WTC11 (cell line): ENCODE results near the gene CERS1. TPM values are rescaled to one million over a fixed set of nuclear protein-coding genes. Genes with fewer than 3 reads are reported as not detected.

Experiments
- ATAC-seq: fragments of 200-7000 bp; cut with Tn5 transposase; 2 replicates; pipeline ENCODE4 v1.10.0; 2021; ENCODE audit warnings: mild to moderate bottlenecking, moderate library complexity
- CTCF ChIA-PET: fragments of 300-600 bp; sonication (Branson Sonifier 250); formaldehyde crosslinking; loops from one replicate; lab custom pipeline; 2021; ENCODE audit warnings: antibody characterized with exemption; lab: Charles Lee
- POLR2A ChIA-PET: fragments of 350-600 bp; sonication (Branson Sonifier 250); formaldehyde crosslinking; loops from one replicate; lab custom pipeline; 2021; ENCODE audit warnings: antibody characterized with exemption; lab: Charles Lee
- DNase-seq: peaks from one replicate; pipeline ENCODE4 v3.0.0; 2021; ENCODE audit warnings: low spot score
- H3K27ac Mint-ChIP-seq: 2 replicates; pipeline ENCODE4 v1.8.0; 2021; ENCODE audit warnings: mixed read lengths
- H3K27me3 Mint-ChIP-seq: 2 replicates; pipeline ENCODE4 v1.8.0; 2021; ENCODE audit warnings: low read depth, mild to moderate bottlenecking, moderate library complexity, mixed read lengths
- H3K36me3 Mint-ChIP-seq: 2 replicates; pipeline ENCODE4 v1.8.0; 2021; ENCODE audit warnings: mixed read lengths
- H3K4me1 Mint-ChIP-seq: 2 replicates; pipeline ENCODE4 v1.8.0; 2022; ENCODE audit warnings: mixed read lengths
- H3K4me3 Mint-ChIP-seq: 2 replicates; pipeline ENCODE4 v1.8.0; 2021; ENCODE audit warnings: mild to moderate bottlenecking, moderate library complexity, mixed read lengths
- H3K9me3 Mint-ChIP-seq: 2 replicates; pipeline ENCODE4 v1.8.0; 2021; ENCODE audit warnings: mixed read lengths
- AR ChIP-seq: fragments of 250-450 bp; sonication (Bioruptor Pico); IDR thresholded peaks from 2 replicates; pipeline ENCODE4 v1.9.0; 2021; ENCODE audit warnings: mild to moderate bottlenecking
- ARID4B ChIP-seq: sonication (generic); formaldehyde crosslinking; IDR thresholded peaks from 2 replicates; pipeline ENCODE4 v1.8.0; 2023; ENCODE audit warnings: missing genetic modification reagents, mild to moderate bottlenecking, borderline replicate concordance
- ATF3 ChIP-seq: sonication (generic); formaldehyde crosslinking; conservative IDR thresholded peaks from 2 replicates; pipeline ENCODE4 v1.8.1; 2022; ENCODE audit warnings: mild to moderate bottlenecking, missing genetic modification reagents
- ATF6 ChIP-seq: sonication (generic); formaldehyde crosslinking; IDR thresholded peaks from 2 replicates; pipeline ENCODE4 v1.8.1; 2023; ENCODE audit warnings: mild to moderate bottlenecking, missing genetic modification reagents
- CREM ChIP-seq: sonication (generic); formaldehyde crosslinking; IDR thresholded peaks from 2 replicates; pipeline ENCODE4 v1.8.1; 2022; ENCODE audit warnings: mild to moderate bottlenecking, missing genetic modification reagents, moderate library complexity
- E2F5 ChIP-seq: sonication (generic); formaldehyde crosslinking; IDR thresholded peaks from 2 replicates; pipeline ENCODE4 v1.8.1; 2022; ENCODE audit warnings: mild to moderate bottlenecking, moderate library complexity, missing genetic modification reagents
- ELF4 ChIP-seq: sonication (generic); formaldehyde crosslinking; IDR thresholded peaks from 2 replicates; pipeline ENCODE4 v1.8.1; 2022; ENCODE audit warnings: low read depth, mild to moderate bottlenecking, moderate library complexity, missing genetic modification reagents
- EMX1 ChIP-seq: fragments of 250-450 bp; sonication (Bioruptor Pico); IDR thresholded peaks from 2 replicates; pipeline ENCODE4 v1.8.0; 2021; ENCODE audit warnings: mild to moderate bottlenecking
- FOXJ3 ChIP-seq: sonication (generic); formaldehyde crosslinking; IDR thresholded peaks from 2 replicates; pipeline ENCODE4 v1.9.0; 2021; ENCODE audit warnings: missing genetic modification reagents, mild to moderate bottlenecking, borderline replicate concordance
- FOXK1 ChIP-seq: sonication (generic); formaldehyde crosslinking; IDR thresholded peaks from 2 replicates; pipeline ENCODE4 v1.8.0; 2022; ENCODE audit warnings: mild to moderate bottlenecking, moderate library complexity, missing genetic modification reagents
- FOXP1 ChIP-seq: sonication (generic); formaldehyde crosslinking; IDR thresholded peaks from 2 replicates; pipeline ENCODE4 v1.8.0; 2022; ENCODE audit warnings: missing genetic modification reagents, mild to moderate bottlenecking, moderate library complexity, borderline replicate concordance
- GABPB1 ChIP-seq: sonication (generic); formaldehyde crosslinking; IDR thresholded peaks from 2 replicates; pipeline ENCODE4 v1.8.1; 2023; ENCODE audit warnings: mild to moderate bottlenecking, missing genetic modification reagents
- HMGXB4 ChIP-seq: sonication (generic); formaldehyde crosslinking; IDR thresholded peaks from 2 replicates; pipeline ENCODE4 v1.8.1; 2023; ENCODE audit warnings: mild to moderate bottlenecking, moderate library complexity, missing genetic modification reagents
- IRF1 ChIP-seq: sonication (generic); formaldehyde crosslinking; IDR thresholded peaks from 2 replicates; pipeline ENCODE4 v1.8.0; 2023; ENCODE audit warnings: missing genetic modification reagents
- NFATC4 ChIP-seq: fragments of 250-450 bp; sonication (Bioruptor Pico); IDR thresholded peaks from 2 replicates; pipeline ENCODE4 v1.9.0; 2021; ENCODE audit warnings: mild to moderate bottlenecking
- OVOL2 ChIP-seq: fragments of 250-450 bp; sonication (Bioruptor Pico); IDR thresholded peaks from 2 replicates; pipeline ENCODE4 v1.9.0; 2021; ENCODE audit warnings: mild to moderate bottlenecking, borderline replicate concordance
- TCF7 ChIP-seq: sonication (generic); formaldehyde crosslinking; IDR thresholded peaks from 2 replicates; pipeline ENCODE4 v1.8.0; 2022; ENCODE audit warnings: mild to moderate bottlenecking, low read depth, missing genetic modification reagents, moderate library complexity
- ZNF512 ChIP-seq: sonication (generic); formaldehyde crosslinking; IDR thresholded peaks from 2 replicates; pipeline ENCODE4 v1.8.1; 2022; ENCODE audit warnings: missing genetic modification reagents, borderline replicate concordance
- ZNF671 ChIP-seq: fragments of 250-450 bp; sonication (Bioruptor Pico); IDR thresholded peaks from 2 replicates; pipeline ENCODE4 v1.8.0; 2021; ENCODE audit warnings: mild to moderate bottlenecking
- total RNA-seq: library from RNA; stranded (reverse); gene quantifications from 3 replicates; pipeline ENCODE4 v1.2.3, GENCODE V29; 2021

Gene CERS1
- total RNA-seq, 1 experiment from 2014 or later, result 14.7 TPM

GRCh38 chr19:18881491-18881890 lies 14.5 kb downstream of the CERS1 start:
- H3K27me3 Mint-ChIP-seq, result no peaks in the 10 kb centered on the region
- no peak for TF ChIP-seq GABPB1 (CRISPR knock-in tag)
- TF ChIP-seq EMX1, result no peak
- TF ChIP-seq TCF7, result no peak
- TF ChIP-seq, all 79 proteins: peak for 0
- H3K36me3 Mint-ChIP-seq, result peaks cover 31% of the 10 kb centered on the region
- no peak for DNase-seq
- H3K27ac Mint-ChIP-seq, result no peak overlapping the region
- POLR2A ChIA-PET, result no interaction called here
- no peak for ATAC-seq
- H3K4me1 Mint-ChIP-seq, result no peaks in the 10 kb centered on the region
- no peak overlapping the region for H3K4me3 Mint-ChIP-seq
- CTCF ChIA-PET, result no interaction called here
- H3K9me3 Mint-ChIP-seq, result peaks cover 5% of the 10 kb centered on the region

GRCh38 chr19:18879579-18880373 lies 16.2 kb downstream of the CERS1 start:
- DNase-seq, result peak; percentile 85
- TF ChIP-seq ELF4 (CRISPR knock-in tag), result no peak
- TF ChIP-seq E2F5, result no peak
- no peak for TF ChIP-seq EMX1
- no peak for TF ChIP-seq HMGXB4 (CRISPR knock-in tag)
- no peak for TF ChIP-seq FOXP1 (CRISPR knock-in tag)
- TF ChIP-seq ATF6 (CRISPR knock-in tag), result no peak
- no peak for TF ChIP-seq ZNF671
- TF ChIP-seq CREM, result no peak
- TF ChIP-seq ATF3 (CRISPR knock-in tag), result no peak
- TF ChIP-seq FOXJ3 (CRISPR knock-in tag), result no peak
- no peak for TF ChIP-seq IRF1
- no peak for TF ChIP-seq NFATC4 (CRISPR knock-in tag)
- no peak for TF ChIP-seq FOXK1 (CRISPR knock-in tag)
- TF ChIP-seq AR (CRISPR knock-in tag), result no peak
- TF ChIP-seq OVOL2 (CRISPR knock-in tag), result no peak
- TF ChIP-seq ZNF512, result no peak
- no peak for TF ChIP-seq ARID4B (CRISPR knock-in tag)

More at GRCh38 chr19:18879579-18880373, 16.2 kb downstream of the CERS1 start:
- Mint-ChIP-seq H3K27me3 (no peaks in the 10 kb centered on the region), H3K27ac (no peak overlapping the region), H3K4me3 (no peak overlapping the region), H3K4me1 (no peaks in the 10 kb centered on the region), H3K36me3 (peaks cover 37% of the 10 kb centered on the region), H3K9me3 (peaks cover 5% of the 10 kb centered on the region)
- ChIA-PET POLR2A (interaction anchor here (1.2 kb wide), 1 partner anchor 39 kb away, joined by 4 read pairs; the partner anchor contains the start of genes COPE and DDX49), CTCF (interaction anchor here (0.5 to 1.9 kb wide), 6 partner anchors 13 to 108 kb away, joined by 3 to 12 read pairs (median 6); no protein-coding TSS in a partner anchor)
- peak; percentile 81 for ATAC-seq
